Fibroblast of skin of scalp (primary cell): Measurements from ENCODE around the gene TCF7L2.

Experiments used
- DNase-seq: peaks from one replicate; pipeline ENCODE4 v3.0.0-alpha.2; 2013

Gene TCF7L2

DNA sequence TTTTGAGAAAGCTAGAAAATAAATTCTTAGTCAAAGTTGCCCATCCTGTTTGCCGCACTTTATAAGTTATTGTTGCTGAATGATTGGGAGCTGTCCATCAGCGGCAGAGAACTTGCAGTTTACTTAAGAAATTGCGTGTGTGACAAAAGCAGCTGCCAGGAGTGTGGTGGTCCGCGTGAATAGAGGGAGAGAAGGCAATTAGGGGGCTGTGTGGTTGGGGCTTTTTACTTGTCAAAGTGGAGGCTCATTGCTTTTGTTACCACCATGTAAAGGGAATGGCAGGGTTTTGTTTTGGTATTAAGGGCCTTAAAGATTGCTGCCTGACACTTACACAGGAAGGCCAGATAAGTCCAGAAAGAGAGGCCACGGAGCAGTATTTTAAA lies 177.8 kb downstream of the TCF7L2 start:
- no peak for DNase-seq

- DNase-seq, result no peak
Measured at GRCh38 chr10:113128450-113129070, 178.5 kb downstream of the TCF7L2 start.

- DNase-seq, result no peak
Measured at GRCh38 chr10:113129117-113129516, 179.1 kb downstream of the TCF7L2 start.

DNA sequence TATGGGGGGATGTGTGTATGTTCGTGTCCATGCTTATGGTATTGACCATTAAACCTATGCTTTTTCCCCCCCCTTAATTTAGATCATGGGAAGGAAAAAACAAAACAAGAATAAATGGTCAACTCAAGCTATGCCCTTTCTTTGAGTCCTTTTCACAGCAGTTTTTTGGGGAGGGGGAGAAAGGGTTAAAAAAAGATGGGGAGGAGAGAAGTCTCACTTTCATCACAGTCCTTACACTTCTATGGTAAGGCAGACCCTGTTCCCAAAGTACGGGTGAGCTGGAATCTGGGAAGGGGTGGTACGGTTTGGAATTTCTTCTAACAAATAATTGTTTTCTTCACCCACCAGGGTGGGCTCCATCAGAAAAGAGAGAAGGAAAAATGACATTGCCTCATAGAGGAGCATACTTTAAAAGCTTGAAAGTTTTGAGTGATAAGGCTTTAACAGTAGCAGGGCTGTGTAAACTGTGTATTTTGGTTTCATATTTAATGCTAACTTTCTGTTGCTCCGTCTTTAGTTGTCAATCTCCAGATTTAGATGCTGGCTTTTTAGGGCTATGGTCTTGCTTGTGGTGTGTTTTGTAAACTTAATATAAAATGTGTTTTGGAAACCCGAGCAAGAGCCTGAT lies 180.1 kb downstream of the TCF7L2 start:
- no peak for DNase-seq

- peak; percentile 93 for DNase-seq
Measured at GRCh38 chr10:113131613-113132261, 181.7 kb downstream of the TCF7L2 start.

DNA sequence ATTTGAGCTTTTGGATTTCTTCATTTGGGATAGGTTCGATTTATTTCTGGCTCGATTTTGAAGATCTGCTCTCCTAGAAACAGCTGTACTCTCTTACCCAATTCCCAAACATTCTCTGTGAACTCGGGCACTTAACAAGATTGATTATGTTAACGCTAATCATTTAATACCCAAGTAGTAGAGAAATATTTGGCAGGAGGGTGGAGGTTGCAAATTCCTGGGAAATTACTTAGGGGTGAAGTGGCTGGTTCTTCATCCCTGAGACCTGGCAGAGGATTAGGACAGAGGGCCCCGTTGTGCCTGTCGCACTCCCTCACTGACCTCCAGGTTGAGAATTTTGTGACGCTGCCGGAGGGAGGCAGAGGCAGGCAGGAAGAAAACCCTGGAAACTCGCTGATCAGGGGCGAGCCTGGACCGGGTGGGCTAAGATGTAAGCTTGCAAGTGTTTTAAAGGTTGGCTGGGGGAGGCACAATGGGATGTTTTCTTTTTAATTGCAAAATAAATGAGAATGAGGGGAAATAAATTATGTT lies 182.6 kb downstream of the TCF7L2 start:
- peak; percentile 61 for DNase-seq

GRCh38 chr10:113133497-113134115 lies 183.6 kb downstream of the TCF7L2 start:
- peak; percentile 84 for DNase-seq

GRCh38 chr10:113135025-113135424 lies 185.0 kb downstream of the TCF7L2 start:
- no peak for DNase-seq

DNA sequence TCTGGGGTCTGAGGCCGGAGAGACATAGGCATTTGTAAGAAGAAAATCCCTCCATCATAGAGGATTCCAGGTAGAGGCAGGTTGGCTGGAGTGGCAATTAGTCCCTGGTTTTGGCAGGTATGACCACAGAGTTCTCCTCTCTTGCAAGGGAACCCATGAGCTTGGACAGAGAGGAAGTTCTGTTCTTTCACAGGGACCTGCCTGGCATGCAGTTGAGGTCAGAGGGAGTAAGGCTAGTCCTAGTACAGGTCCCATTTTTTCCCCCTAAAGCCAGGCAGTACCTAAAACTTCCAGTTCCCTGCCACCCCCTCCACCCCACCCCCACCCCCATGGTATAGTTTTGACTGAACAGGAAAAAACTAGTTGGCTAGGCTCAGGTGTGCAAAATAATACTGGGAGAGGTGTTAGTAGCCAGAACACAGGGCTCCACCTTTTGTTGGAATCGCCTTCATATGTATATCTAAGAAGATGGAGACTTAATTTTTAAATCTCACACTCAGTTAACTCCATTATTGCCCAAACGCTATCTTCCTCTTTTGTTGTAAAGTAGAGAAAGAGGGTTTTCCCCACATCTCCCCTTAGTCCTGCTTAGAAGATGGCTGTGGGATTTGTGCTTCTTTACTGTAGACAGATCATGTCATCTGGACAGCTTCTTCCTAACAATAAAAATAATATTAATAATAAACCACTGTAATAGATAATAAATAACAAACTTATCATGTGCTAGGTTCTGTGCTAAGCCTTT lies 188.1 kb downstream of the TCF7L2 start:
- DNase-seq, result no peak

- DNase-seq, result no peak
Measured at GRCh38 chr10:113138937-113139585, 189.0 kb downstream of the TCF7L2 start.

DNA sequence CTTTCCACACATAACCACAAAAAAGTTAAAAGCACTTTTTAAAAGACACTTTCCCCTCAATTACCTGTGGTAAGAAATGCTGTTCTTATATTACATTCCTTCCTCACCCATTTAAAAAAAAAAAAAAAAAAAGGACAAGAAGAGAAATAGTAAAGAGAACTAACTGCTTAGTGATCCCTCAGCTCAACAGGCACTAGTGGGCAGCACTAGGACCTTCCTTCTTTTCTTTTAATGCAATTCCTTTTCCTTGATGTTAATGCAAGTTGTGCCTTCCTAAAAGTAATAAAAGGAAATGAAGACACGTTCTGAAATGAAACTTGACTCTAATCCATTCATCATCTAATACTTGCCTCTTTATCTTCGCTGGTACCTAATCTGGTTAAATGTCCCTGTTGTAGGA lies 189.7 kb downstream of the TCF7L2 start:
- DNase-seq, result peak; percentile 49

DNA sequence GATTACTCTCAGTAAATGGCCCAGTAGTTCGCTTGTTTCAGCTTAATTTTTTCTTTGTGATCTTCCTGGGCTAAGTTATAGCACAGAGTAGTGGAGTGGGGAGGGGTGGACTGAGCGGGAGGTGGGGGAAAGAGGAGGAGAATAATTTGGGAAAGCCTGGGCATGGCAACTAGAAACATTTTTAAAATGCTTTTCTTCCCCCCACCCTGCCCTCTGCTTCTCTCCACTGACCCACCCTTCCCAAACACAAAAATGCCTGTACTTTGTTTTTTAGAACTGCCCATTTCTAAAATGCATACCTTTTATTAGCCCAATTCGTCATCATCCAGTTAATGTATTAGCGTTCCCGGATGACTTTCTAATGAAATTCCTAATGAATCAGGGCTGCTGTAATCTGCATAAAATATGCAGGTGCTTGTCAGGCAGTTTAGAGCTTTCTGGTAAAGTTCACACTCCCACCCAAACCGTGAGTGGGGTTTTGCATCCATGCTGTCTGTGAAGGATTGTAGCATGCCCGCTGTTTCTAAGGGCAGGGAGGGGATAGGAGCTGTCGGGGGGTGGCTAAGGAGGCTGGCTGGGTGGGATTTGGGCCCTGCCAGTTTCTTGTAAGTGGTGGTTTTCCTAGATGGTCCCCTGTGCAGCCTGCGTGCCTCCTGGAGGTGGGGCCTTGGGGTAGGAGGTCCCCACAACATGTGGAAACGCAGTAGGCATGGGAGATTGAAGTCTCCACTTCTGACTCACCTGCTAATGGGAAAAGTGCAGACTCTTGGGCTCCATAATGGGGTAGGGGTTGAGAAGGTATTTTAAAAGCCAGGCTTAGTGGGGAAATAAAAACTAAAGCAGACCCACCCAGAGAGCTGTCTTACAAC lies 190.3 kb downstream of the TCF7L2 start:
- no peak for DNase-seq

GRCh38 chr10:113142601-113143362 lies 192.7 kb downstream of the TCF7L2 start:
- DNase-seq, result no peak

DNA sequence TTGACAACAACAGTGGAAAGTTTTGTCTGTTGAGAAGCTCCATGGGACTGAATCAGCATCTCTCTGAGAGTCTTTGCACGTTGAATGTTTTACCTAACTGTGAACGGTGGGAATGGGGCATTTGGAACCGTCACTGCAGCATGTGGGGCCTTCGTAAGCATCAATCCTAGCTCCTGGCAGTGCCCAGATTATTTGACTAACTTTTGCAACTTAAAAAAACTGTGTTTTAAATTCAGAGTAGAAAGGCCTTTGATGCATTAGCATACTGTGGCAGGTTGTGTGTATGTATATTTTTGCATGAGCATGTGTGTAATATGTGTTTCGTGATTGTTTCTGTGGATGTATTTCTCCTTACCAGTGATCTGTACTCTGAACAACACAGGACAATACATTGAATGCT lies 194.5 kb downstream of the TCF7L2 start:
- no peak for DNase-seq

GRCh38 chr10:113148071-113148825 lies 198.2 kb downstream of the TCF7L2 start:
- no peak for DNase-seq

DNA sequence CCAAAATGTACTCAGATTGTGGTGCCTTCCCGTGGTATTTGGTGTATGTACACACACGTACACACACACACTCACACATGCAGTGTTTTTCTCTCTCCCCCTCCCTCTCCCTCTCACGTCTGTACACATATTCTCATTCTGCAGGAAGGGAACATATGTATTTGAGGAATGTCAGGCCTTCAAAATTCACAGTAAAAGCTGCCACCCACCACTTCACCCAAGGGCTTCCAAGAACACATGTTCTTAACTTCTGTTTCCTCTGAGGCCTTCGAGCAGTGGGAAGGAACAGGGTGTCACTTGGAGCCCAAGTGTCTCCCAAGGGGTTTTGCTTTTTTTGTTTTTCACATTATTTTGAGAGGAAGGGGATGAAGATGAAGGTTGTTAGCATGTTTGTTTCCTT lies 198.9 kb downstream of the TCF7L2 start:
- peak; percentile 68 for DNase-seq

DNA sequence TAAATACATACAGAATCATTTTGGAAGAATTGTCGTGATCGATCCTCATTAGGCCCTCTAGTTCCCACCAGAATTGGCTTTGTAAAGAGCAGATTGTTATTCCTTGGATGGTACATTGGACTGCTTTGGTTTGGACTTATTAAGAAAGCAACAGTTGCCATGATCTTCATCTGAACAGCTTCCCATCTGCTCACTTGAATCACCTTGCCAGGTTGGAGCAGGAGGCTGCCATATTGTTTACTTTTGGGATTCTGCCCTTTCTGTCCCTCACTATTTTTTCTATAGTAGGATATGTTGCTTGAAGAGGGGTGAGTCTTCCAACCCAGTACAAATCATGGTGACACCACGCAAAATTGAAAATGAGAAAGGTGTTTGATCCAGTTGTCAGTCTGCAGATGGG lies 199.6 kb downstream of the TCF7L2 start:
- DNase-seq, result no peak

DNA sequence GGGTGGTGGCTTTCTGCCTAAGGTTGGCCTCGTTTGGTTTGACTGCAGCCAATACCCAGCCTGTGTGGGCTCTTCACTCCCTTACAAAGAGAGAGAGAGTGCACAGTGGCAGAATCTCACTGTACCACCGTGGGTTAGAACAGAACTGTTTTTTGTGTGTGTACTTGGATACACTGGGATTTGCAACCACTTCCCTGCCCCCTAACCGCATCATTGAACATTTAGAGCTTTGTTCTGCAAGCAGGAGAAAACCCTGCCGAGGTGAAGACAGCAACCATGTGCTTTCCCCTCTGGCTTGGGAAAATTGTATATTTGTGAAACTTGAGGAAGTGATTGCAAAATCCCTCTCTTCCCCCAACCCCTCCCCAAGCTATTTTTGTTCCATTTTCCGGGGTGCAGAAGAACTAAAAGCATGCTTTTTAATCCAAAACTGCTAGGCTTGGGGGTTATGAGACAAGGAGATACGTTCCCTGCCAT lies 201.2 kb downstream of the TCF7L2 start:
- no peak for DNase-seq

DNA sequence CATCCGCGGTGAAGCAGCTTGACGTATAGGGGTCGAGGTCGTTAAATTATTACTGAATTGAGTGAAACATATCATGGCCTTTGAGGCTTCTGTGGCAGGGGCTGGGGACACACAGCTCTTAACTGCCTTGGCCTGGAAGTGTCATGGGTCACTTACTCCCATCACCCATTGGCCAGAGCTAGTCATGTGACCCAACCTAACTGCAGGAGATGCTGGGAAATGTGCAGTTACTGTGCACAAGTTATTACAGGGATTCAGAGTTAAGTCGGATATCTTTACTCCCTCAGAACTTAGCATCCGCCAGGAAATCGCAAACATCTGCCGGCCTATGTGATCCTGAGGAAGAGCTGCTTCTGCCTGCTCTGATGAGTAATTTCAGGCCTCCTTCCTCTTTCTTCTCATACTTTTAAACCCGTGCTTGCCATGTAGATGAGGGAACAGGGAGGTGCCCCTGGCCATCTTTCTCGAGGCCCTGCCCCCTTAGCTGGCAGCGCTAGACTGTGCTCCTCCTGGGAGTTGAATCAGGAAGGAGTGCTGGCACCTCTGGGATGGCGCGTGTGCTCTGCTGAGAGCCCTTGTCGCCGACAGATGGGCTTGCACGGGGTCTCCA lies 203.6 kb downstream of the TCF7L2 start:
- DNase-seq, result peak; percentile 23
